Measurements from ENCODE around the gene SLC25A22. TPM values are rescaled to one million over a fixed set of nuclear protein-coding genes. Genes with fewer than 3 reads are reported as not detected.

Gene SLC25A22
- total RNA-seq, 1 experiment from 2014 or later = 24.6 TPM

GRCh38 chr11:772429-773390, 25.4 kb downstream of the SLC25A22 start:
- Histone ChIP-seq H3K27ac (no peak overlapping the region), H3K79me2 (ENCODE audit: low read depth) (peaks cover 40% of the 10 kb centered on the region), H2AFZ (no peak overlapping the region), H3K36me3 (ENCODE audit: low read depth) (no peaks in the 10 kb centered on the region), H4K20me1 (ENCODE audit: insufficient read depth) (peaks cover 23% of the 10 kb centered on the region), H3K9me3 (ENCODE audit: insufficient read depth, low read depth) (no peaks in the 10 kb centered on the region), H3F3A (ENCODE audit: insufficient read depth, low read depth) (no peaks in the 10 kb centered on the region; the same call in 1 of the 2 replicates), H3K9me2 (ENCODE audit: insufficient read depth) (no peaks in the 10 kb centered on the region), H3K4me2 (no peak overlapping the region), H3K27me3 (ENCODE audit: insufficient read depth, low read depth) (no peaks in the 10 kb centered on the region), H3K4me3 (no peak overlapping the region), H3K4me1 (replicated peaks; ENCODE audit: insufficient read depth) (peaks cover 13% of the 10 kb centered on the region)
- BruUV-seq (replicated peaks) = no TSS peak
- intact Hi-C loops (cut with micrococcal nuclease; ENCODE audit: unreplicated experiment) = no loop called here
- CTCF ChIA-PET = no interaction called here
- no peak for DNase-seq
- POLR2A ChIA-PET (ENCODE audit: unreplicated experiment) = no interaction called here
- TF ChIP-seq EZH2 (IDR thresholded peaks at IDR 0.05; ENCODE audit: low read depth) (no peak), CTCF (conservative IDR thresholded peaks at IDR 0.05) (no peak)

- ChIA-PET CTCF (no interaction called here), POLR2A (ENCODE audit: unreplicated experiment) (no interaction called here)
- no peaks in the 10 kb centered on the region for H3K9me3 ChIP-seq (ENCODE audit: insufficient read depth, low read depth)
- no peak overlapping the region for H3K4me2 ChIP-seq
- peaks cover 13% of the 10 kb centered on the region for H3K4me1 ChIP-seq (replicated peaks; ENCODE audit: insufficient read depth)
- no peaks in the 10 kb centered on the region for H3K9me2 ChIP-seq (ENCODE audit: insufficient read depth)
- H3K27ac ChIP-seq = no peak overlapping the region
- no TSS peak for BruUV-seq (replicated peaks)
- intact Hi-C loops (cut with micrococcal nuclease; ENCODE audit: unreplicated experiment) = no loop called here
- no peak for DNase-seq
- H3K4me3 ChIP-seq = no peak overlapping the region
- no peak for TF ChIP-seq EZH2 (IDR thresholded peaks at IDR 0.05; ENCODE audit: low read depth)
- TF ChIP-seq CTCF (conservative IDR thresholded peaks at IDR 0.05) = no peak
- no peaks in the 10 kb centered on the region for H3K36me3 ChIP-seq (ENCODE audit: low read depth)
- H4K20me1 ChIP-seq (ENCODE audit: insufficient read depth) = peaks cover 23% of the 10 kb centered on the region
- H2AFZ ChIP-seq = no peak overlapping the region
- H3K79me2 ChIP-seq (ENCODE audit: low read depth) = peaks cover 36% of the 10 kb centered on the region
- no peaks in the 10 kb centered on the region for H3K27me3 ChIP-seq (ENCODE audit: insufficient read depth, low read depth)
- H3F3A ChIP-seq (ENCODE audit: insufficient read depth, low read depth) = peaks cover 6% of the 10 kb centered on the region; the same call in 1 of the 2 replicates
Observed at GRCh38 chr11:771617-772204, 26.4 kb downstream of the SLC25A22 start.

GRCh38 chr11:770642-771616, 27.2 kb downstream of the SLC25A22 start:
- Histone ChIP-seq H3K4me3 (no peak overlapping the region), H3K27me3 (ENCODE audit: insufficient read depth, low read depth) (no peaks in the 10 kb centered on the region), H3K79me2 (ENCODE audit: low read depth) (peaks cover 28% of the 10 kb centered on the region), H2AFZ (no peak overlapping the region), H3K9me3 (ENCODE audit: insufficient read depth, low read depth) (no peaks in the 10 kb centered on the region), H3F3A (ENCODE audit: insufficient read depth, low read depth) (peaks cover 14% of the 10 kb centered on the region; the same call in 1 of the 2 replicates), H3K4me2 (no peak overlapping the region), H3K4me1 (replicated peaks; ENCODE audit: insufficient read depth) (peaks cover 13% of the 10 kb centered on the region), H4K20me1 (ENCODE audit: insufficient read depth) (peaks cover 23% of the 10 kb centered on the region), H3K36me3 (ENCODE audit: low read depth) (no peaks in the 10 kb centered on the region), H3K9me2 (ENCODE audit: insufficient read depth) (no peaks in the 10 kb centered on the region), H3K27ac (no peak overlapping the region)
- POLR2A ChIA-PET (ENCODE audit: unreplicated experiment) = no interaction called here
- CTCF ChIA-PET = no interaction called here
- DNase-seq = no peak
- TF ChIP-seq CTCF (conservative IDR thresholded peaks at IDR 0.05) (no peak), EZH2 (IDR thresholded peaks at IDR 0.05; ENCODE audit: low read depth) (no peak)
- intact Hi-C loops (cut with micrococcal nuclease; ENCODE audit: unreplicated experiment) = no loop called here
- BruUV-seq (replicated peaks) = no TSS peak
